ENCODE measurements around the gene INAFM2.

The INAFM2 gene

DNA sequence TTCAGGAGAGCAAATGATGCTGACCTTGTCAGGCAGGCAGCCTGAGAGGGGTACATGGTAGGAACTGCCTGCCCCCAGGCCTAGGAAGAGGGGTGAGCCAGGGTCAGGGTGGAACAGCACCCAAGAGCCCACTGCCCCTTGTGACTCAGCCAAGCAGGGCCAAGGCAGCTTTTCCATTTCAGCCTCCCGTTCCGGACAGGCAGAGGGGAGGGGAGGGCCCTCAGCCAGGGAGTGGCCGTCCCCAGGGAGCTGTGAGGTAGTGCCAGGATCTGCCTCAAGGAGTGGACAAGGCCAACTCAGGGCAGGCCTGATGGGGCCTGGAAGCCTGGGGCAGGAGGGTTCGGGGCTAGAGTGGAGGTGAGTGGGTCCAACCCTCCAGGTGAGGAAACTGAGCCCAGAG, 35.5 kb upstream of the INAFM2 start:
- DNase-seq (ENCODE audit: low read depth): no peak

DNA sequence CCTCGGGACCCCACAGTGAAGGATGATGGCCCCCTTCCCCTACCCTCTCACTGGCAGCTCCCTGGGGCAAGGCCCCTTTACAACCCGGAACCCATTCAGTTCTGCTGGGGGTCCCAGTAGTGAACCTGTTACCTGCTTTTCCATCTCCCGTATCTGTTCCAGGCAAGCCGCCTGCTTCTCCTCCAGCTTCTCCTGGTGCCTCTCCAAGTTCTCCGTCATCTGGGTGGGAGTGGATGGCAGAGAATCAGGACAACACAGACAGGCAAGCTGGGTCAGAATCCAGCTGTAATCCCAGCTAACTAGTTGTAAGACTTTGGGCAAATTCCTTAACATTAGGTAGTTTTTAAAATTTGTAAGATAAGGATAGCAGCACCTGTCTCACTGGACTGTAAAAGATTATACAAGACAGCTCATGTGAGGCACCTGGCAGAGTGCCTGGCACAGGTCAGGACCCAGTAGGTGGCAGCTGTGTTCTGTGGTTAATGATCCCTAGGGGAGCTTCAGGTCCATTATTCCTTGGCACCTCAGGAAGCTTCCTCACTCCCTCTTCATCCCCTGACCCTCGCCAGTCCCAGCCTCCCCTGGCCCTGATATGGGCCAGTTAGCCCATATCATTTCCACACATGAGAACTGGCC, 34.2 kb upstream of the INAFM2 start:
- no peak for DNase-seq (ENCODE audit: low read depth)

GRCh38 chr15:40290545-40290917, 33.0 kb upstream of the INAFM2 start:
- DNase-seq (ENCODE audit: low read depth): no peak

DNA sequence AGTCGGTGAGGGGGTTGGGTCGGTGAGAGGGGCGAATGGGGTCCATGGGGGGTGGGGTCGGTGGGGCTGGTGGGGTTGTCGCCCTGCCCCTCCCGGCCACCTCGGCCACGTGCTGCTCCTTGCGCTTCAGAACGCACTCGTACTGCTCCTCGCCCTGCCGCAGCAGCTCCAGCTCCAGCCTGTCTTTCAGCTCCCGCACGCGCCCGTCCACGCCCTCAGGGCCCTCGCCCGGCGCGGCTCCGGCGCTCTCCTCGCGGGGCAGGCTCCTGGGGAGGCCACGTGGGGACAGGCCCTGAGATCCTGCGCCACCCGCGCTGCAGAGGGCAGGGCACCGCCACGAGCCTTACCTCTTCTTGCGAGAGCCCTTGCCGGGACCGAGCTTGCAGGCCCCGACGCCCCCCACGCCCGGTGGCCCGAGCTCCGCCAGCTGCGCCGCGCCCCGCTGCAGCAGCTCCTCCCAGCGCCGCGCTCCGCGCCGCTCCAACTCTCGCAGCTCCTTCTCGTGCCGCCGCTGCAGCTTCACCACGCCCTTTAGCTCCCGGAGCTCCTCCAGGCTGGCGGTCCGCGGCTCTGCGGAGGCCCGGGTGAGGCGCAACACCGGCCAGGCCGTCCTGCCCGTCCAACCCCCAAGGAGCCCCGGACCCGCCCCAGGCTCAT, 32.4 kb upstream of the INAFM2 start:
- DNase-seq (ENCODE audit: low read depth): no peak

GRCh38 chr15:40292246-40292645, 31.2 kb upstream of the INAFM2 start:
- no peak for DNase-seq (ENCODE audit: low read depth)

DNA sequence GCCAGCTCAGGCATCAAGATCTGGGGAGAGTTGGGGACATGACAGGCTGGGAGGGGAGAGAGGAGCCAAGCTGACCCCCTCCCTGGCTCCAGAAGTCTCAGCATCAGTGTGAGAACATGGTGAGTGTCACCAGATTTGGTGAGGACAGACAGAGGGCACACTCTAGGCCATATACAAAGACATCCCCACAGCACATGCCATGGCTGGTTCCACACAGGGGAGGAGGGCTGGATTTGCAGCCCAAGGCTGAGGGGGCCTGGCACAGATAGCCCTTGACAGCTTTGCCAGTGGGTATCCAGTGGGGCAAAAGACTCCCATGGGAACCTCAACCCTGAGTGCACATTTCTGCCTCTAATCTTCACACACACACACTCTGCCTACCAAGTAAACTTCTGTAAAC, 30.5 kb upstream of the INAFM2 start:
- no peak for DNase-seq (ENCODE audit: low read depth)

DNA sequence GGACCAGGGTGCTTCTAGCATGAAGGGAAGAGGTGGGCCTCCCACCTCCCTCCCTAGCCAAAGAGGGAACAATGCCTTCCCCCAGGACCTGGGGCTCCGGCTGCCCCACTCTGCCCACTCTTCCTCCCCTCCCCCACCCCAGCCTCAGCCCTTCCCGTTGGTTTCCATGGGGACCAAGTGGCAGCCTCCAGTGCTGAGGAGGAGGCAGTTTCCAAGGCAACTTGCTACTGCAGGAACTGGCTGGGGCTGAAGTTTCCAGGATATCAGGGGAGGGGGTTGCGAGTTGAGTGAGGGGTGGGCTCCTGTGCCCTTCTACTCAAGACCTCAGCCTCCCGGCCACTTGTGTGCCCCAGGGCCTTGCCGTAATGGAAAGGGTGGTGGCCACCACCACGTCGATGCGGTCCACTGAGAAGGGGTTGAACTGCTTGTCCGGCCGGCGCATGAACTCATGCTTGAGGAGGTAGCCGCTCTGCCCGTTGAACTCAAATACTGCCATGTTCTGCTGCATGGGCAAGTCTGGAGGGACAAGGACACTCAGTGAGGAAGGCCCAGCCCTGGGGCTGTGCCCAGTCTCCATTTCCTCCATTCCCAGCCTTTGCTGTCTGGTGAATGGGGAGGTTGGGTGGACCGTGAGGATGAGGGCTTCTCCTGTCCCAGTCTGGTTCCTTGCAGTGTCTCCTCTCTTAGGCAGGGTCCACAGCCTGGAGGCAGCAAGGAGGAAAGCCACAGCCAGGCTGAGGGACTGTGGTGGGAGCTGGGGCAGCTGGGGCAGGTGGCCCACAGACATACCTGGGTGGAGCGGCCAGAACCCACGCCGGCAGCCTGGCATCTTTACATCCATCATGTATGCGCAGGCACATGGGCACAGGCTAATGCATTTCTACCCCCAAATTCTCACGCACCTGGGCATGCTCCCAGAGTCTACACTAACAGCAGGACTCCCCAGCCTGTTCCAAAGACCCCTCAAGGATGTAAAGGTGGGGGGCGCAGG, 29.3 kb upstream of the INAFM2 start:
- no peak for DNase-seq (ENCODE audit: low read depth)

- no peak for DNase-seq (ENCODE audit: low read depth)
Observed at GRCh38 chr15:40295297-40295696, 28.2 kb upstream of the INAFM2 start.

GRCh38 chr15:40295877-40296560, 27.5 kb upstream of the INAFM2 start:
- DNase-seq (ENCODE audit: low read depth): no peak

DNA sequence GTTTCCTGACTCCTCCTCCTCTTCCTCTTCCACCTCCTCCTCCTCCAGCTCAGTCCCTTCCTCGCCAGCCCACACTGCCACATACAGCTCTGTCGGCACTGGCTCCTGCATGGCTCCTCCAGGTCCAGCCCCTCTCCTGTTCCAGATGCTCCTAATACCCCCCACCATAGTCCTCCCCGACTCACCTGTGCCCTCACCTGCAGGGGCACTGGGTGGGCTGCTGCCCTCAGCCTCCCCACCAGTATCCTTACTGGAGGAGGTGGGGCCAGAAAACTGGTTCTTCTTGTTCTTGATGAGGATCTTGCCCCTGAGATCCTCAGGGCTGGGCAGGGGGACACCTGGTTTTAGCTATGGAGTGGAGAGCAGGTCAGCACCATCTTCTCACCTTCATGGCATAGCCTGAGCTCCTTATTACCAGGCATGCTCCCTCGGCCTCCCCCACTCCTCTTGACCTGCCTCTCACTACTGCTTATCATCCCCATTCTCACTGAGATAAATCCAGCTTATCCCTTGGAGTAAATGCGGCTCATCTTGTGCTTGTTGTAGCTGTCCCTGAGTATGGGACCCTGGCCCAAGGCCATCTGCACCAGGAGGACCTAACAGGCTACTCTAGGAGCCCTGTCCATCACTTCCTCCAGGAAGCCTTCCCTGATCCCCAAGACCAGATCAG, 26.8 kb upstream of the INAFM2 start:
- no peak for DNase-seq (ENCODE audit: low read depth)

- no peak for DNase-seq (ENCODE audit: low read depth)
Observed at GRCh38 chr15:40297356-40297755, 26.1 kb upstream of the INAFM2 start.

DNA sequence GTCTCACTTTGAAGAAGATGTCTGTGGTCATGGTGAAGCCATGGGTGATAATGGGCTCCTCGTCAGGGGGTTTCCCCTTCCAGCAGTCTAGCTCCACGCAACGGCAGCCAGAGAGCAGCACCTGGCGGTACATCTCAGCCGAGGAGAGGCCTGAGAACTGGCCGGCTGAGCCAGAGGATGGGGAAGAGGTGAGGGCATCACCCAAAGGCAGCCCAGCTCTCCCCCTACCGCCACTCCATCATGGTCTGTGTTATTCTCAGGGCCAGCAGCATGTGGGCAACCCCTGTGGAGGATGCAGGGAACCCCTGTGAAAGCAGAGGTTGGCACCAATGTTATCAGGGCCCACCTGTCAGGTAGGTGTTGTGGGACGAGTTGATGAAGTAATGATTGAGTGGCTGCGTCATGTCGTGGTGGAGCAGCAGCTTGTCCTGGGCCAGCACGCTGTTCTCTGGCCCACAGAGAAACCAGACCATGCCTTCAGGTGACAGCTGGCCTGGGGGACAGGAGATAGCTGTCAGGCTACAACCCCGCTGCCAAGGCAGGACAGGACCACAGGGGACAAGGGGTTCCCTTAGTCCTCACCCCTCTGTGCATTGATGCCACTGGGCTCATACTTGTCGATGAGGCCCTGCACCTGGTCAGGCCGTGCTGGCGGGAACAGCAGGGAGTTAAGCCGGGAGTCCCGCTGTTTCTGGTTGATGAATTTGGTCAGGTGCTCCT, 25.1 kb upstream of the INAFM2 start:
- no peak for DNase-seq (ENCODE audit: low read depth)

- no peak for DNase-seq (ENCODE audit: low read depth)
Observed at GRCh38 chr15:40300367-40300766, 23.1 kb upstream of the INAFM2 start.

GRCh38 chr15:40300771-40301170, 22.7 kb upstream of the INAFM2 start:
- DNase-seq (ENCODE audit: low read depth): no peak

- DNase-seq (ENCODE audit: low read depth): no peak
Observed at GRCh38 chr15:40301467-40302179, 21.9 kb upstream of the INAFM2 start.

DNA sequence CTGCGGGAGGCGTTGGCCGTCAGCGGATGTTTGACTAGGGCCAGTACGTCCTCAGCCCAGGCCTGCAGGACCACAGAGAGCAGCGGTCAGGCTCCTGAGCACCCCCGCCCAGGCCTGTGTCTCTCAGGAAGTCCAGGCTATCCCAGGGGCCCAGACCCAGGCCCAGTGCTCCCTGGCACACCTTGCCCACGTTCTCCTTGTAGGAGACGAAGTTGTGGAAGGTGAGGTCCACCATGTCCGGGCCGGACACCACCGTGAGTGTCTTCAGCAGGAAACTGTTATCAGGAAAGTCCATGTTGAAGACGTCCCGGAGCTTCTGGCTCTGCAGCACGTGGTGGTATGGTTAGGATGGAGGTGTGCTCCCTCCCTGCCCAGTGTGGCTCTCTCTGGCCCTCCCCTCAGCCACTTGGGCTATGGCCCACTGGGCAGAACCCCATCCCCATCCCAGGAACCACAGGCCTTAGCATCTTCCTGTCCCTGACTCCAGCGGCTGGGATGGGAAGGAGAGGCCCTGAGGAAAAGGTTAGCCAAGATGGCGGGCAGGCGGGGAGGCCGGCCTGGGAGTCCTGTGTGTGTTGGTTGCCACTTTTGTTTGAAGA, 21.1 kb upstream of the INAFM2 start:
- no peak for DNase-seq (ENCODE audit: low read depth)

GRCh38 chr15:40302981-40303380, 20.5 kb upstream of the INAFM2 start:
- DNase-seq (ENCODE audit: low read depth): no peak

GRCh38 chr15:40303576-40303975, 19.9 kb upstream of the INAFM2 start:
- DNase-seq (ENCODE audit: low read depth): no peak

- no peak for DNase-seq (ENCODE audit: low read depth)
Observed at GRCh38 chr15:40305281-40305680, 18.2 kb upstream of the INAFM2 start.

GRCh38 chr15:40306371-40306770, 17.1 kb upstream of the INAFM2 start:
- DNase-seq (ENCODE audit: low read depth): no peak
